Endodermal cell (in vitro differentiated cells): ENCODE measurements around the gene GPRIN1. TPM values are rescaled to one million over a fixed set of nuclear protein-coding genes. Genes with fewer than 3 reads are reported as not detected.
"Not testable (repeated sequence)": the region's sequence is repeated elsewhere in the genome, so short reads cannot be mapped to it uniquely, and the experiment has no call there.

ENCODE experiments used
- DNase-seq: peaks from one replicate; pipeline ENCODE4 v3.0.0-alpha.2; 2017
- H3K27ac ChIP-seq: 2 replicates; pipeline ENCODE4 v1.5.1; 2013; ENCODE audit warnings: mild to moderate bottlenecking, low read depth, low read length, moderate library complexity
- H3K27me3 ChIP-seq: 2 replicates; pipeline ENCODE4 v1.6.1; 2013; ENCODE audit warnings: mild to moderate bottlenecking, low read length, moderate library complexity; ENCODE audit not compliant: insufficient read depth, control insufficient read depth, poor library complexity, severe bottlenecking
- H3K36me3 ChIP-seq: 2 replicates; pipeline ENCODE4 v1.7.0; 2013; ENCODE audit warnings: mild to moderate bottlenecking, low read length, moderate library complexity; ENCODE audit not compliant: control insufficient read depth, insufficient read depth
- H3K4me1 ChIP-seq: one replicate; pipeline ENCODE4 v1.7.0; 2013; ENCODE audit warnings: low read length; ENCODE audit not compliant: control insufficient read depth, insufficient read depth
- H3K4me3 ChIP-seq: 2 replicates; pipeline ENCODE4 v1.5.1; 2013; ENCODE audit warnings: mild to moderate bottlenecking, low read length, moderate library complexity
- H3K9ac ChIP-seq: 2 replicates; pipeline ENCODE4 v1.6.1; 2013; ENCODE audit warnings: mild to moderate bottlenecking, low read length, moderate library complexity; ENCODE audit not compliant: poor library complexity, severe bottlenecking; ENCODE audit errors: extremely low read depth
- H3K9me3 ChIP-seq: 2 replicates; pipeline ENCODE4 v1.6.1; 2013; ENCODE audit warnings: mild to moderate bottlenecking, low read length, moderate library complexity; ENCODE audit not compliant: control insufficient read depth
- H3K27ac Mint-ChIP-seq: 2 replicates; pipeline ENCODE4 v1.8.0; 2020; ENCODE audit warnings: mixed read lengths
- H3K27me3 Mint-ChIP-seq: 2 replicates; pipeline ENCODE4 v1.8.0; 2021; ENCODE audit warnings: mild to moderate bottlenecking, mixed read lengths; ENCODE audit not compliant: insufficient read depth
- H3K36me3 Mint-ChIP-seq: 2 replicates; pipeline ENCODE4 v1.8.0; 2020; ENCODE audit warnings: low read depth, mixed read lengths
- H3K4me1 Mint-ChIP-seq: 2 replicates; pipeline ENCODE4 v1.8.0; 2020; ENCODE audit warnings: mixed read lengths
- H3K4me3 Mint-ChIP-seq: 2 replicates; pipeline ENCODE4 v1.8.0; 2020; ENCODE audit warnings: mild to moderate bottlenecking, moderate library complexity, mixed read lengths
- H3K9me3 Mint-ChIP-seq: 2 replicates; pipeline ENCODE4 v1.8.0; 2020; ENCODE audit warnings: mild to moderate bottlenecking, mixed read lengths
- WGBS, 2 experiments: methylation state at CpG; one replicate each; pipeline versions ENCODE4 v1.1.5 to v1.1.7; 2013; ENCODE audit warnings: missing lambda C conversion rate in 2 of 2, mixed read lengths in 1 of 2; ENCODE audit not compliant: insufficient coverage in 1 of 2, insufficient read length in 1 of 2; 5-methylcytosine and 5-hydroxymethylcytosine counted together
- total RNA-seq, 2 donors: library from RNA; stranded (reverse); fragmentation: NEBNext Ultra II Directional in 1 of 2; extraction: Animal tissue kit (Norgen Biotek cat#: 25700) in 1 of 2; gene quantifications; 2 replicates in 1 of 2; 3 replicates in 1 of 2; pipeline ENCODE4 v1.2.1, GENCODE V29; 2021
- TF ChIP-seq, protein P1 (sequence below): fragments of 200-600 bp; sonication (generic); conservative IDR thresholded peaks from 2 replicates; pipeline ENCODE4 v1.5.0; 2021; ENCODE audit warnings: antibody characterized with exemption, mild to moderate bottlenecking

The GPRIN1 gene
- total RNA-seq, 2 donors from 2014 or later = 4.5 to 4.9 TPM

- Mint-ChIP-seq H3K27ac (no peak overlapping the region), H3K4me1 (no peaks in the 10 kb centered on the region), H3K36me3 (peaks cover 4% of the 10 kb centered on the region), H3K4me3 (no peak overlapping the region), H3K9me3 (no peaks in the 10 kb centered on the region), H3K27me3 (peaks cover 55% of the 10 kb centered on the region)
- H3K4me1 ChIP-seq = no peaks in the 10 kb centered on the region
- no peak overlapping the region for H3K4me3 ChIP-seq
- DNase-seq = no peak
- TF ChIP-seq, protein P1, sequence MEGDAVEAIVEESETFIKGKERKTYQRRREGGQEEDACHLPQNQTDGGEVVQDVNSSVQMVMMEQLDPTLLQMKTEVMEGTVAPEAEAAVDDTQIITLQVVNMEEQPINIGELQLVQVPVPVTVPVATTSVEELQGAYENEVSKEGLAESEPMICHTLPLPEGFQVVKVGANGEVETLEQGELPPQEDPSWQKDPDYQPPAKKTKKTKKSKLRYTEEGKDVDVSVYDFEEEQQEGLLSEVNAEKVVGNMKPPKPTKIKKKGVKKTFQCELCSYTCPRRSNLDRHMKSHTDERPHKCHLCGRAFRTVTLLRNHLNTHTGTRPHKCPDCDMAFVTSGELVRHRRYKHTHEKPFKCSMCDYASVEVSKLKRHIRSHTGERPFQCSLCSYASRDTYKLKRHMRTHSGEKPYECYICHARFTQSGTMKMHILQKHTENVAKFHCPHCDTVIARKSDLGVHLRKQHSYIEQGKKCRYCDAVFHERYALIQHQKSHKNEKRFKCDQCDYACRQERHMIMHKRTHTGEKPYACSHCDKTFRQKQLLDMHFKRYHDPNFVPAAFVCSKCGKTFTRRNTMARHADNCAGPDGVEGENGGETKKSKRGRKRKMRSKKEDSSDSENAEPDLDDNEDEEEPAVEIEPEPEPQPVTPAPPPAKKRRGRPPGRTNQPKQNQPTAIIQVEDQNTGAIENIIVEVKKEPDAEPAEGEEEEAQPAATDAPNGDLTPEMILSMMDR = no peak
- no peaks in the 10 kb centered on the region for H3K9me3 ChIP-seq
- H3K9ac ChIP-seq = no peak overlapping the region
- H3K27me3 ChIP-seq = no peaks in the 10 kb centered on the region
- no peak overlapping the region for H3K27ac ChIP-seq
- 94 to 98% methylated on average over 6 to 8 of the region's 8 CpGs for WGBS, 2 experiments
- H3K36me3 ChIP-seq = no peaks in the 10 kb centered on the region
These were observed 15.4 kb downstream of the GPRIN1 start for GRCh38 chr5:176594554-176594953.

GRCh38 chr5:176593273-176593869 lies 16.6 kb downstream of the GPRIN1 start:
- Mint-ChIP-seq H3K27ac (no peak overlapping the region), H3K4me3 (no peak overlapping the region), H3K4me1 (no peaks in the 10 kb centered on the region), H3K27me3 (peaks cover 47% of the 10 kb centered on the region), H3K36me3 (no peaks in the 10 kb centered on the region), H3K9me3 (no peaks in the 10 kb centered on the region)
- no peaks in the 10 kb centered on the region for H3K27me3 ChIP-seq
- H3K9me3 ChIP-seq = no peaks in the 10 kb centered on the region
- TF ChIP-seq, protein P1 = peak; percentile 38
- no peak overlapping the region for H3K4me3 ChIP-seq
- H3K9ac ChIP-seq = no peak overlapping the region
- no peak overlapping the region for H3K27ac ChIP-seq
- H3K36me3 ChIP-seq = no peaks in the 10 kb centered on the region
- 93 to 97% methylated on average over 7 to 11 of the region's 12 CpGs for WGBS, 2 experiments
- no peak for DNase-seq
- H3K4me1 ChIP-seq = no peaks in the 10 kb centered on the region

DNA sequence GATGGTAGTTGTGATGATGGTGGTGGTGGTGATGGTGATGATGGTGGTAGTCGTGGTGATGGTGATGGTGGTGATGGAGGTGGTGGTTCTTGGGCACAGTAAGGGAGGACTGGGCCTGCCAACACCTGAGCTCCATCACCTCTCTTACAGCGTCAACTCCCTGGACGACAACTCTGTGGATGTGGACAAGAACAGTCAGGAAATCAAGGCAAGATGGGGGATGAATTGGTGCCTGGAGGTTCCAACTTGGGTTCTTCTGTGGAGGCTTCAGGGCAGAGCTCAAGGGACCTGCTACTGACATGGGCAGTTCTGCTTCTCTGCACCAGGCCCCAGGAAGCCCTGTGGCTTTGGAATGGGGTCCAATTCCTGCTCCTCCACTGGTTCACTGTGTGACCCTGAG lies 17.4 kb downstream of the GPRIN1 start:
- Mint-ChIP-seq H3K27ac (no peak overlapping the region), H3K9me3 (no peaks in the 10 kb centered on the region), H3K4me3 (no peak overlapping the region), H3K36me3 (no peaks in the 10 kb centered on the region), H3K4me1 (no peaks in the 10 kb centered on the region), H3K27me3 (peaks cover 41% of the 10 kb centered on the region)
- H3K9ac ChIP-seq = no peak overlapping the region
- no peaks in the 10 kb centered on the region for H3K9me3 ChIP-seq
- TF ChIP-seq, protein P1 = no peak
- no peaks in the 10 kb centered on the region for H3K27me3 ChIP-seq
- H3K27ac ChIP-seq = no peak overlapping the region
- H3K36me3 ChIP-seq = no peaks in the 10 kb centered on the region
- no peak overlapping the region for H3K4me3 ChIP-seq
- 84 to 100% methylated on average over 1 to 3 of the region's 3 CpGs for WGBS, 2 experiments
- H3K4me1 ChIP-seq = no peaks in the 10 kb centered on the region
- no peak for DNase-seq

- WGBS, 2 experiments = 51% methylated on average over 2 of the region's 2 CpGs; no CpG with 5 or more reads in 1 of the 2 experiments
- H3K27me3 Mint-ChIP-seq = peaks cover 39% of the 10 kb centered on the region
- H3K9me3 ChIP-seq = not testable (repeated sequence)
These were observed 18.3 kb downstream of the GPRIN1 start for GRCh38 chr5:176591667-176592066.

More at GRCh38 chr5:176591667-176592066, 18.3 kb downstream of the GPRIN1 start:
- not testable (repeated sequence) for H3K4me3 ChIP-seq, H3K4me3 Mint-ChIP-seq, DNase-seq, H3K27me3 ChIP-seq, H3K4me1 ChIP-seq, H3K9ac ChIP-seq, H3K4me1 Mint-ChIP-seq, H3K9me3 Mint-ChIP-seq, H3K36me3 ChIP-seq, H3K27ac Mint-ChIP-seq, H3K27ac ChIP-seq, H3K36me3 Mint-ChIP-seq
